ENCODE measurements around the gene RPA3.
"Not testable (repeated sequence)": the region's sequence is repeated elsewhere in the genome, so short reads cannot be mapped to it uniquely, and the experiment has no call there.

The RPA3 gene

DNA sequence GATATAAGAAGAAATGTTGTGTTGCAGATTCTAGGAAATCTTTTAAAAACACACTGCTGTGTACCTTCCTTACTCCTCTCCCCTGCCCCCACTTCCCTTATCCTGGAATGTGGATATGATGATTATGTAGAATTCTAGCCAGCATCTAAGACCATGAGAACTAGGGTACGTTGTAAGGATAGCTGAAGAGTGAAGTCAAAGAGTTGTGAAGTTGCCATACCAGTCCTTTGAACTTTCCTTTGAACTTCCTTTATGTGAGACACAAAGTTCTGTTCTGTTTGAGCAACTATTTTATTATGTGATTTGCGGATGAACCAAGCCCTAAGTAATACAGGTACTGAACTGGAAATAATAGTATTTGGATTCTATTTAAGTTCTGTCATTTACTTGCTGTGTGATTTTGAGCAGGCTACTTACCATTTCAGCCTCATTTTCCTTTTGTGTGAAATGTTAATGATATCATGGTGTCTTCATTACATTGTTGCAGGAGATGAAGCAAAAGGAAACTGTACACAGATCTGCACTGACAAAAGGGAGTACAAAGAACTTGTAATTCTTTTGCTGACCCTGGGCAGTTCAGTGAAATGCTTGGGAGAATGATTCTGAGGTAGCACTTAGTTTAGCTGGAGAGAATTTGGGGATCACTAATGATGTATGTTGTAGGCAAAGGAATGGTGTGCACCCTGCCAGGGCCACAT lies 31.4 kb downstream of the RPA3 start:
- no peak for DNase-seq (ENCODE audit: low spot score)
- TF ChIP-seq, protein P1, sequence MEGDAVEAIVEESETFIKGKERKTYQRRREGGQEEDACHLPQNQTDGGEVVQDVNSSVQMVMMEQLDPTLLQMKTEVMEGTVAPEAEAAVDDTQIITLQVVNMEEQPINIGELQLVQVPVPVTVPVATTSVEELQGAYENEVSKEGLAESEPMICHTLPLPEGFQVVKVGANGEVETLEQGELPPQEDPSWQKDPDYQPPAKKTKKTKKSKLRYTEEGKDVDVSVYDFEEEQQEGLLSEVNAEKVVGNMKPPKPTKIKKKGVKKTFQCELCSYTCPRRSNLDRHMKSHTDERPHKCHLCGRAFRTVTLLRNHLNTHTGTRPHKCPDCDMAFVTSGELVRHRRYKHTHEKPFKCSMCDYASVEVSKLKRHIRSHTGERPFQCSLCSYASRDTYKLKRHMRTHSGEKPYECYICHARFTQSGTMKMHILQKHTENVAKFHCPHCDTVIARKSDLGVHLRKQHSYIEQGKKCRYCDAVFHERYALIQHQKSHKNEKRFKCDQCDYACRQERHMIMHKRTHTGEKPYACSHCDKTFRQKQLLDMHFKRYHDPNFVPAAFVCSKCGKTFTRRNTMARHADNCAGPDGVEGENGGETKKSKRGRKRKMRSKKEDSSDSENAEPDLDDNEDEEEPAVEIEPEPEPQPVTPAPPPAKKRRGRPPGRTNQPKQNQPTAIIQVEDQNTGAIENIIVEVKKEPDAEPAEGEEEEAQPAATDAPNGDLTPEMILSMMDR (IDR thresholded peaks at IDR 0.05; ENCODE audit: extremely low read depth, missing control alignments) = no peak

DNA sequence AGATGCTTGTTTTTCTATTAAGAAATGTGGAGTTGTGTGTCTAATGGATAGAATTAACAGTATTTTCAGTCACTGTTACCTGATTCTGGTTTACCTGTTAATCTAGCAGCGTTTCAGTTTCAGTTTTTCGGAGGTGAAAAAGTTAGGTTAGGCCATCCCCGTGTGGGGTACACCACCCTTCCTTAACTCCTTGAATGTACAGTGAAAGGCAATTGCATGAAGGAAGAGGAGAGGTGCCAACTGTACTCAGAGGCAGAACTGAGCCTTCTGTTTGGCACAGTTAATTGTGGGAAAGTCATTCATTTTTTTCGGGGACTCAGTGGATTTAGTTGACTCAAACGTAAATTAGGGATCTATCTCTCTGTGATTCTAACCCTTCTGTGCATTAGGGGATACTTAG lies 35.5 kb downstream of the RPA3 start:
- DNase-seq (ENCODE audit: low spot score) = no peak

DNA sequence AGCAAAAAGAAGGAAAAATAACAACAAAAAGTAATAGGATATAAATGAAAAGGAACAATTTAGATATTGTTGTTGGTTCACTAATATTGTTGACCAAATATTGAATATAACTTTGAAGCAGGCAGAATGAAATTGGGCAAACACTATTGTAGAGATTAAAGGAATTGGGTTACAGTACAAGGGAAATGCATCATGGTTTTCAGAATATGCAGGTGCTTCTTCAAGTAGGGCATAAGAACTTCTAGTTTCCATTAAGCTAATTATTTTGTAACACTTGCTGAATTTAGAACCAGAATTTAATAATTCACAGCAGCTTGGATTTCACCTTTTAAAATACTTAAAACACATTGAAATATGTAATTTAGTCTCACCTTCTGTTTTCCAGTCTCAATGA lies 36.5 kb downstream of the RPA3 start:
- no peak for DNase-seq (ENCODE audit: low spot score)
- TF ChIP-seq, protein P1 (IDR thresholded peaks at IDR 0.05; ENCODE audit: extremely low read depth, missing control alignments) = no peak

More for the DNA sequence above, 35.5 kb downstream of the RPA3 start:
- TF ChIP-seq, protein P1 (IDR thresholded peaks at IDR 0.05; ENCODE audit: extremely low read depth, missing control alignments) = no peak

DNA sequence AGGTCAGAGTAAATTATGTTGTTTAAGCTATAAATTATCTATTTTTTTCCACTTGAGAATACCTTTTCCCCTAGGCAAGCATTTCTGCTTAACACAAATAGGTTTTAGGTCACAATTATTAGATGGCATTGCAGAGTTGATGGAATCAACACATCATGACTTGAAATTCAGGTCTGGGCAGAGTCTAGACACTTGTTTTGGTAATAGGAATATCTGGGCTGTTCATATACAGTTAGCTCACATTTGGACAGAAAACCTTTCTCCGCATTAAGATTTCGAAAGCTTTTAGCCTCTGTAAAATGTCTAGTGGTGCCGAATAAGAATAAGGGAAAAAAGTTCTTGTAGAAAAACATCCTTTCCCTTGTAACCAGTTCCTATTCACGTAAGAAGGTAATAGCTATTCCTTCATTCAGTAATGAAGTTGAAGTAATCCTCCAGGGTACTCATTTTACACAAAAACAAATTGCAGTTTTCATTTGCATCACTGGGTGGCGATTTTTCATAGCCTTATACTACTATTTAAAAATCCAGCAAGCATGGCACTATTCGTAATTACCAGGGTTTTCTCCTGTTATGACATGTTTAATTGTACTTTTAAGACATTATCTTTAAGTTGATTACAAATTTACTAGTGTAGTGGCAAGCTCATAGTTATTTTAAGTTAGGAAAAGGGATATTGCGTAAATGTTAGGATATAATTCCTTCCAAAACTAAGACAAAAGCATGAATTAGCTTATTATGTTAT lies 37.0 kb downstream of the RPA3 start:
- TF ChIP-seq, protein P1 (IDR thresholded peaks at IDR 0.05; ENCODE audit: extremely low read depth, missing control alignments) = peak; percentile 34
- peak; percentile 20 for DNase-seq (ENCODE audit: low spot score)

DNA sequence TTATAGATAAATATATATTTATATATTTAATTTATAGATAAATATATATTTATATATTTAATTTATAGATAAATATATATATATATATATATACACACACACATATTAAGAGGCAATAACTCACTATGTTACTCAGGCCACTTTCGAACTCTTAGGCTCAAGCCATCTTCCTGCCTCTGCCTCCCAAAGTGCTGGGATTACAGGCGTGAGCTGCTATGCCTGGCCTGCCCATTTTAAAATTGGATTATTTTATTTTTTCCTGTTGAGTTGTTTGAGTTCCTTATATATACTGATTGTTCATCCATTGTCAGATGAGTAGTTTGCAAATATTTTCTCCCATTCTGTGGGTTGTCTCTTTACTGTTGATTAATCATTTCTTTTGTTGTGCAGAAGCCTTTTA lies 38.8 kb downstream of the RPA3 start:
- not testable (repeated sequence) for DNase-seq (ENCODE audit: low spot score)

DNA sequence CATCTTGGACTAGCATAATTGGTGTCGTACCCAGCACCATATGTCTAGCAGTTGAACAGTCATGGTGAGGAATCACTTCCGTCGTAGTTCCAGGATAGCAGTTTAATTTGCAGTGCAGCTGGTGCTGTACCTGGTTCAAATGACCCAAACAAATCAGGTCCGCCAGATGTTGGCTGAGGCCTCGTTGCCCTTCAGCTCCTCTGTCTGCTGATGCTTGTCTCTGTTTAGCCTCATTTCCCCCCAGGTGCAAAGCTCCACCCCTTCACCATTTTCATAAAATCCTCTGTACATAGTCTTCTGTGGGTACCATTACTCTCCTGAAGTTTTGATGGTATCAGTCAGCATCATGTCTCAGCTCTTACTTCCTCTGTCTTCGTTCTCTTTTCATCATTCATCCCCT lies 42.7 kb downstream of the RPA3 start:
- DNase-seq (ENCODE audit: low spot score) = no peak
- TF ChIP-seq, protein P1 (IDR thresholded peaks at IDR 0.05; ENCODE audit: extremely low read depth, missing control alignments) = no peak

DNA sequence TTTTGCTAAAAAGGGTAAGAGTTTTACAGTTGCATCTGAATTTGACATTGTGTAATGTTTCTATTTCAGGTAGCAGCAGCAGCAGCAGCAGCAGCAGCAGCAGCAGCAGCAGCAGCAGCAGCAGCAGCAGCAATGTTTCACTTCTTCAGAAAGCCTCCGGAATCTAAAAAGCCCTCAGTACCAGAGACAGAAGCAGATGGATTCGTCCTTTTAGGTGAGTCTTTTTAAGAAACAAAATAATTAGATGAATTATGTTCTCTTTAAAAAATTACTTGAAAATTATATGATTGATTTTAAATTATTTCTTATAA lies 45.2 kb downstream of the RPA3 start:
- TF ChIP-seq, protein P1 (IDR thresholded peaks at IDR 0.05; ENCODE audit: extremely low read depth, missing control alignments) = no peak
- no peak for DNase-seq (ENCODE audit: low spot score)

All from GM20000 (cell line).